Neural progenitor cell (in vitro differentiated cells): ENCODE results near the gene PTOV1.

Source experiments
- CTCF ChIP-seq: fragments of 200-600 bp; sonication (generic); IDR thresholded peaks from 2 replicates; pipeline ENCODE4 v1.5.1; 2017; ENCODE audit warnings: antibody characterized with exemption, mild to moderate bottlenecking
- EZH2 ChIP-seq: fragments of 200-600 bp; sonication (generic); IDR thresholded peaks from 2 replicates; pipeline ENCODE4 v1.6.1; 2017; ENCODE audit warnings: antibody characterized with exemption, mild to moderate bottlenecking, moderate library complexity

- TF ChIP-seq CTCF (no peak), EZH2 (no peak)
Observed at GRCh38 chr19:49839713-49840112, 11.2 kb upstream of the PTOV1 start.
